NCI-H1436 (cell line): ENCODE data around the gene KCTD16.

Source experiments
- DNase-seq: peaks from one replicate; lab custom pipeline; 2025; lab: John Stamatoyannopoulos, UW

Gene KCTD16

GRCh38 chr5:144405991-144406390 lies 235.3 kb downstream of the KCTD16 start:
- DNase-seq: no peak

- DNase-seq: no peak
These were observed 235.8 kb downstream of the KCTD16 start for GRCh38 chr5:144406442-144406841.

DNA sequence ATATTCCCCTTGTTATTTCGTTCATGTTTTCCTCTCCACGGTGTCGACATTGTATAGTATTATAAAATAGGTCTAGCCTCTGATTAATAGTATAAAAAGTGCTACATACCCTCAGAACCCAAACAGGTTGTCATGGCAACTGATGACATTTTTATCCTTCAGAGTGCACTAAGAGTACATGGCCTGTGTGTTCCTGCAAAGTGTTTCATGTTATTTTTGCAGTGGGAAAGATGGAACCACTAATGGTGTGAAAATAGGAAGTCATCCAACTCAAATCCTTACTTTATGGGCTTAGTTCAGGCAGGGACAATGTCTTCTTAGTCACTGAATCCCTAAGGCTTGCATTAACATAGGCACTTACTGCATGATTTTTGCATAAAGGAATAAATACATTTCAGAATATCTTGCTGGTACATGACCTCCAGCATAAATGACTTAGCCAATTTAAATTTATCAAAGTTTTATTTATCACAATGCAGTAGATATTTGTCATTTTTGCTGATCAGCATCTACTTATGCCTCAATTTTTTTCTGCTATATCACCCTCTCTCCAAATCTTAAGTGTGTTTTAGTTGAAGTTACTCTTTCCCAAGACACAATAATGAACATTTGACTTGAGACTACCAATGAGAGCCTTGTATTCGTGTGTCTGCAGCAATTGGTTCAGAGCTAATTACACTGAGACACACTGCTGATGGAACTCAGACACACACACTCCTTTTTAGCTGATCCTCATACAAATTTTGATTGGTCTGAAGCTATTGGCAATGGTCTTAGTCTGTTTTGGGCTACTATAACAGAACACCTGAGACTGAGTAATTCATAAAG lies 243.7 kb downstream of the KCTD16 start:
- DNase-seq: no peak

DNA sequence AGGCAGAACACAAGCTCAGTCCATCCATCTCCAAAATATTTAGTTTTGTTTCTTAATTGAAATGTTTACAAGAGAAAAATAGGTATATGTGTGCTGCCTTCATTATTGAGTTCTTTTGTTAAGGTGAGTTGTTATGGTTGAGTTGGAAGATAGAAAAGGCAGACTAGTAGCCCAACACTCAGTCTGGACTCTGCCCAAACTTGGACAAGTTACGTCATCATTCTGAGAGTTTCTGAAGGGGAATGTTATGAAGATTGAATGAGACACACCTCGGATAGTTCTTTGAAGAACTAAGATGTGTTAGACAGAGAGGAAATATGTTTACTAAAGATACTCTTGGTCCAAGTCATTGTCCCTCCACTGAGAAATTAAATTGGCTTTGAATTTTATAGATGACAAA lies 245.5 kb downstream of the KCTD16 start:
- DNase-seq: no peak

GRCh38 chr5:144418719-144419118 lies 248.0 kb downstream of the KCTD16 start:
- no peak for DNase-seq

DNA sequence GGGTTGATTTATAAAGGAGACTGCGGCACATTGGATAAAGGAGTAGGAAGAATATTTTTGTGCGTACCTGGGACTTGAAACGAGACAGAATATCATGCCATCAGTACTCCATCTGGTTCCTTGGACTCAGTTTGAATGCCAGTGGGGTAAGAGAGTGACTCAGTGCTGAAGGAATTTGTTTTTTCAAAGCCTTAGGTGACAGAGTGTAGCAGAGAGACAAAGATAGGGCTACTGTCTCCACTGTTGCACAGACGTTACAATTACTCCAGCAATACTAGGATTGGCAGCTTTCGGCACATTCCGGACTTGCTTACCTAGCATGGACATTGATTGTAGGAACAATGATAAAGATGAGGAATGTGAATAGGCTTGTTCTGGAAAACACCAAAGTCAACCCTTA lies 250.7 kb downstream of the KCTD16 start:
- no peak for DNase-seq

DNA sequence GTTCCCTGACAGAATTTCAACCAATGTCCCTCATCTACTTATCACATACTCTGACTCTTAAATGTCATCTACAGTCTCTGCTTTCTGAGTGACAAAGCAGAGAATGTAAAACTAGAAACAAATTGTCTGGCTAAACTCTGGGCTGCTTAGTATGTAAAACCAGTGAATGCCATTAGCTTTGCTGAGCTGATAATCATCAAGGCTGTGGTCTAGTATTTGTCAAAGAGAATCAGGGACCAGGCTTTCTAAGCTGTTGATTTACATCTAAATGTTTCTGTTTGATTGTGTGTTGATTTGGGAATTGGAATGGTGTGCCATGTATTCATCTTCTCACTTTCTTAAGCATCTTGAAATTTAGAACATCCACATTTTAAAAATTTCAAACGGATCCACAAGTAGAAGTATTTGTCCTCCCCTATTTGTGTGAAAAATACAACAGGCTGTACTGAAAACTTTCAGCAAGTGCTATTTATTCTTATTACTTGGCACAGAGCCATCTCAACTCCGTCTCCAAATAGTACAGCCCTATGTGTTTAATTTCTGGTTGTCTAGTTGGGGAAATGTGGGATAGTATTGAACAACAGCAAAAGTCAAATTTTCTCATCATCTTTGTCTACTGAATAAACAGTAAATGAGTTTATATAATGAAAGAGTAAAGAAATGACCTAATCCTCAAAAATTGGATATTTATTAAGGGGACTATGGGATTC lies 251.5 kb downstream of the KCTD16 start:
- no peak for DNase-seq

GRCh38 chr5:144427866-144428265 lies 257.2 kb downstream of the KCTD16 start:
- no peak for DNase-seq

- no peak for DNase-seq
These were observed 257.7 kb downstream of the KCTD16 start for GRCh38 chr5:144428326-144428725.

DNA sequence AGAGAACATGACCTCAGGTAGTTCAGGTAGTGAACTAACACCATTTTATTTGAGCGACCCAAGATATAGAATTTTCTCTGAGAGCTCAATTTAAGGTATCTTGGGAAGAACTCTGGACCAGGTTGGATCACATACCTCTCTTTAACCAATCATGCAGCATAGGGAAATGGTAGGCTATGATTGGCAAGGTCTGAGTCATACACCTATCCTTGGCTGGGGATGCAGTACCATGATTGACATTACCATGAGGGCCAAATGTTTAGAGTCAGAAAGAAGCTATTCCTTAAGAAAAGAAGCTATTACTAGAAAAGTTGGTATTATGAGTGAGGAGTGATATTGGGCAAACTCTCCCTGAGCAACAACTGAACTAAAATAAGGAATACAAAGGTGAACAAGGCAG lies 258.7 kb downstream of the KCTD16 start:
- DNase-seq: no peak

- no peak for DNase-seq
These were observed 259.2 kb downstream of the KCTD16 start for GRCh38 chr5:144429905-144430304.

DNA sequence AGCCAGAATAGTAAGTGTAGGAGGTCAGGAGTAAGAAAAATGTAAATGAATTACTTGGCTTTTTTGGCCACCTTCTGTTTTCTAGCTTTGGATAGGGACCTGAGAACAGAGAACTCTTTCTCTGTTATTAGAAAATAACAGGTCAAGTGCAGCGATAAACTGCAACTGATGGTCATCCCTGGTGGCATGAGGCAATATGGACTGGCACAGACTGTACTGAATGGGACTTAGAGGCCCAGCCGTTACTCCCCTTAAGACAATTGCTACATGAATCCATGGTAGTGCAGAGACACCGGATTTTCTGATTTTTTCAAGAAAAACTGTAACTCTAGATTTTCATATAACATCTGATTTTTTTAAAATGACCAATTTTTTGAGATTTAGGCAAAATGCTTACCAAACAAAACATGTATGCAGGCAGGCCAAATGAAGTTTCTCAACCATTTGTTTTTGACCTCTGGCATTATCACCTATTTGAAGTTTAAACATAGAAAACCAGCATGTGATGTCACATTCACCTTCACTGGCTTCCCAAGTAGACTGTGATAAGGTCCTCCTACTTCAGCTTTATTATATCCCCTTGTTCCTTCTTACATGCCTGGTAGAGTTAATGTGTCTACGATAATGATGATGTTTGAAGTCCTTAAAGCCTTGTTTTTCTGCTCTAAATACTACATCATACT lies 262.6 kb downstream of the KCTD16 start:
- no peak for DNase-seq

GRCh38 chr5:144433893-144434292 lies 263.2 kb downstream of the KCTD16 start:
- no peak for DNase-seq

DNA sequence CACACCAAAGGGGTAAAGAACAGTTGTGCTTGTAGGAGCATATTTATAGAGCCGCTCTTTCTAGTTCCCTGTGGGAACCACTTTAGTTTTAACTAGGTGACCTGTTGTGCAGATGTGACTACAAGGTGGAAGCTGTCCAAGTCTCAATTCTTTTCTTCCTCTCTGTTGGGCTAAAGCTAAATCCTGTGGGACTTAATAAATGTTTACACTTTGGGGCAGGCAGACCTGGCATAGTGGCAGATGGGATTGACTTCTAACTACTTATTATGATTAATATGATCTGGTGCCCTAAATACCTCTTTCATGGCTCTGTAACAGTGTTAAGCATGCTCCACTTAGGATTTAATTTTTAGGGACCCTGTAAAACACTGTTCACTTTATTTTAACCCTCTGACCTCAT lies 265.3 kb downstream of the KCTD16 start:
- peak; percentile 14 for DNase-seq

DNA sequence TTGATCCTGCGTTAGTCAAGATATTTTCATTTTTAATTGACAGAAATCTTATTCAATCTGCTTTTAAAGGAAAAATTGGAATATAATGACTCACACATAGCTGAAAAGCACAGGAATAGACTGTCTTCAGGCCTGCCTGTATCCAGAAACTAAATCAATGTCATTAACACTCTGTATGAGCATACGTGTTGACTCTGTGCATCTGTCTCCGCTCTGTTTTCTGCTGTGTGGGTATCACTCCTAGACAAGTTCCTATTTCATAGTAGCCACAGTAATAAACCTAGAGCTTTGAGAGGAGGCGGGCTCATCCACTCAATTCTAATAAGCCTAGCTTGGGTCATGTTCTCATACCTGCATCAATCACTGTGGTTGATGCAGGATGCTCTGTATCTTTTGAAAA lies 267.6 kb downstream of the KCTD16 start:
- DNase-seq: no peak

GRCh38 chr5:144448457-144448856 lies 277.8 kb downstream of the KCTD16 start:
- DNase-seq: no peak

DNA sequence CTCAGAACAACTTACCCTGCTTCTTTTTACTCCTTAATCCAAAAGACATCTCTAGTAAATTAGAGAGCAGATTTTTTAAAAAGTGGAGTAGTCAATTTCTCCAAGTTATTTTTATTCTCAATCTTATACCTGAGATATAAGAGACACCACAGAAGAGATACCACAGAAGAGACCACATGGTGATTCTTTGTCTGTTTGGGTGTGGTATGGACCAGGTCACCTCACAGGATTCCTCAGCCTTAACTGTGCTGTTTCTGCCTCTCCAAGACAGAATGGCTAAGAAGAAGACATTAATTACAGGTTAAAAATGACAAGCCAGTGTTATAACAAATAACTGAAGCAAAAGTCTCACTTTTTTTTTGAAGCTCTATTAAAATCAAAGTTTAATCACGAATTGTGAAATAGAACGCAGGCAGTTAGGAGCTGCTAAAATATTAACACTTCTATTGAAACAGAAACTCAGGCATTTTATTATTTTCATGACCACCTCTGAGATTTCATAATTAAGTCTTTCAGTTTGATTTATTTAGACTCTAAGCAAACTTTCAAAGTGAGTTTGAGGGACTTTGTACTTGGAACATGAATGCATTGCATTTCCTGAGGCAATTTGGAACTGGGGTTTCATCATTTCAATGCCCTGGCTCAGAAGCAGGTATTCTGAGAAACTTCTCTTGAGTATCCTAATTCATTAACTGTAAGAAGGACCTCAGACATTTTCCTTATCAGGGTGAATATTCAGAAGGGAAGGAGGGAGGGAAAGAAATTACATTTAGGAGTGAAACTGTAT lies 280.7 kb downstream of the KCTD16 start:
- DNase-seq: no peak

- DNase-seq: no peak
These were observed 283.1 kb downstream of the KCTD16 start for GRCh38 chr5:144453753-144454152.

GRCh38 chr5:144457160-144457559 lies 286.5 kb downstream of the KCTD16 start:
- no peak for DNase-seq

DNA sequence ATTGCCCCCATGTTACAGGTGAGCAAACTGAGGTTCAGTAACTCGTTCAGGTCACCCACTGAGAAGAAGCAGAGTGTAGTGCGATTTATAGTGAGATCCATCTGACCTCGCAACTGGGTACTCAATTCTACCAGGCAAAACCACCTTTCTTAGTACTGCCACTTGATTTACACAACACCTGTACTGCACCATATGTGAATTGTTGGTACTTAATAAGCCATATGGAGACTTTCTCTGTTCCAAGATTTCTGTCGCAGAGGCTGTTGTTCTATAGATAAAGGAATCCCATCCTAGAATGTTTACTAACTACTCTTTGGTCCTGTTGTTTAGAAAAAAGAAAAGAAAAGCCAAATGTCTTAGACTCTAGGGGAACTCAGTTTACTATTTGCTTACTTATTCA lies 287.5 kb downstream of the KCTD16 start:
- no peak for DNase-seq

DNA sequence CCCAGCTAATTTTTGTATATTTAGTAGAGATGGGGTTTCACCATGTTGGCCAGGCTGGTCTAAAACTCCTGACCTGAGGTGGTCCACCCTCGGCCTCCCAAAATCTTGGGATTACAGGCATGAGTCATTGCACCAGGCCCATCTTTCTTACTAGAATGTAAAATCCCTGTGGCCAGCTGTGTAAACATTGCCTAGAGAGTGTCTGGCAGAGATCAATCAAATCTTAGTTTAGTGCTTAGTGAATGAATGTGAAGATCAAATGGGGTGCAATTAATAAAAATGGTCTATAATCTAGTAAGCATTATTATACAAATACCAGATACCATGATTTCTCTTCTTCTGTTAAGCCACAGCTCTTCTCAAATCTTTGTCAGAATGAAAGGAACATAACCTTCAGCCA lies 289.9 kb downstream of the KCTD16 start:
- DNase-seq: no peak

GRCh38 chr5:144462577-144462976 lies 291.9 kb downstream of the KCTD16 start:
- DNase-seq: no peak
